Endothelial cell of umbilical vein (primary cell): ENCODE results near the gene XIRP2. TPM values are rescaled to one million over a fixed set of nuclear protein-coding genes. Genes with fewer than 3 reads are reported as not detected.

ENCODE experiments used
- BruUV-seq: library from RNA; stranded (reverse); fragments of 400-500 nt; replicated peaks from 2 replicates; lab custom pipeline; 2021; lab: Mats Ljungman, UMichigan
- CTCF ChIA-PET: fragments of 300-600, 350-600 bp; sonication (Branson Sonifier 250); formaldehyde crosslinking; loops from one replicate; lab custom pipeline; 2021; ENCODE audit warnings: antibody characterized with exemption, inconsistent platforms; lab: Charles Lee
- POLR2A ChIA-PET: fragments of 300-600, 350-600 bp; sonication (Branson Sonifier 250); formaldehyde crosslinking; loops from one replicate; lab custom pipeline; 2021; ENCODE audit warnings: antibody characterized with exemption, inconsistent platforms; lab: Charles Lee
- DNase-seq: peaks from one replicate; pipeline ENCODE4 v3.0.0-alpha.2; 2011; ENCODE audit warnings: low read depth, low spot score
- FAIRE-seq: peaks from 2 replicates; lab custom pipeline; 2011; peaks lifted over from hg19 to GRCh38; lab: Jason Lieb, UNC
- H2AFZ ChIP-seq: 2 replicates; pipeline ENCODE4 v1.6.0; 2012; ENCODE audit warnings: low read depth, low read length, control low read depth, inconsistent platforms
- H3K27ac ChIP-seq: 2 replicates; pipeline ENCODE4 v1.5.1; 2011; ENCODE audit warnings: low read depth, mild to moderate bottlenecking, control low read depth, low read length, moderate library complexity; ENCODE audit not compliant: insufficient read depth
- H3K27me3 ChIP-seq, 2 experiments: 2 replicates each; pipeline versions ENCODE4 v1.6.0 to v1.6.1; 2011; ENCODE audit warnings: low read length in 2 of 2, mixed read lengths in 1 of 2; ENCODE audit not compliant: control insufficient read depth in 2 of 2, insufficient read depth in 2 of 2
- H3K36me3 ChIP-seq, 2 experiments: 2 replicates in 1 of 2; 3 replicates in 1 of 2; pipeline ENCODE4 v1.5.1; 2011; ENCODE audit warnings: low read length in 2 of 2, mild to moderate bottlenecking in 1 of 2, moderate library complexity in 1 of 2; ENCODE audit not compliant: control insufficient read depth in 2 of 2, insufficient read depth in 2 of 2; ENCODE audit errors: extremely low read depth in 1 of 2
- H3K4me1 ChIP-seq: 3 replicates; pipeline ENCODE4 v1.5.1; 2011; ENCODE audit warnings: mild to moderate bottlenecking, low read length; ENCODE audit not compliant: control insufficient read depth, insufficient read depth; ENCODE audit errors: extremely low read depth
- H3K4me2 ChIP-seq: 2 replicates; pipeline ENCODE4 v1.6.1; 2011; ENCODE audit warnings: low read length, control low read depth, mixed read lengths; ENCODE audit not compliant: insufficient read depth
- H3K4me3 ChIP-seq, 3 experiments: fragments of 200-600 bp in 1 of 3; sonication (generic), shearing (Covaris generic) in 1 of 3; replicated peaks in 1 of 3; 2 replicates each; pipeline ENCODE4 v1.5.1; 2011 to 2016; ENCODE audit warnings: control low read depth in 3 of 3, low read length in 3 of 3, mild to moderate bottlenecking in 2 of 3, inconsistent platforms in 1 of 3, low read depth in 1 of 3, moderate library complexity in 1 of 3; ENCODE audit not compliant: insufficient read depth in 1 of 3
- H3K79me2 ChIP-seq: 2 replicates; pipeline ENCODE4 v1.6.0; 2012; ENCODE audit warnings: low read length, inconsistent platforms; ENCODE audit not compliant: control insufficient read depth, insufficient read depth
- H3K9ac ChIP-seq: replicated peaks from 2 replicates; pipeline ENCODE3; 2011; ENCODE audit warnings: low read length, control low read depth; ENCODE audit not compliant: insufficient read depth; ENCODE audit errors: extremely low read depth
- H3K9me1 ChIP-seq: replicated peaks from 3 replicates; pipeline ENCODE4 v1.6.0; 2011; ENCODE audit warnings: mild to moderate bottlenecking, low read length; ENCODE audit not compliant: control insufficient read depth, insufficient read depth; ENCODE audit errors: extremely low read depth
- H3K9me3 ChIP-seq: replicated peaks from 2 replicates; pipeline ENCODE4 v1.5.1; 2012; ENCODE audit warnings: low read length, inconsistent platforms; ENCODE audit not compliant: control insufficient read depth, insufficient read depth
- H4K20me1 ChIP-seq: replicated peaks from 2 replicates; pipeline ENCODE3; 2011; ENCODE audit warnings: mild to moderate bottlenecking, low read length; ENCODE audit not compliant: control insufficient read depth, insufficient read depth; ENCODE audit errors: extremely low read depth
- FOS ChIP-seq: IDR thresholded peaks from 2 replicates; pipeline ENCODE4 v1.6.1; 2011; ENCODE audit warnings: mild to moderate bottlenecking, low read length, moderate library complexity, borderline replicate concordance; ENCODE audit not compliant: insufficient read depth
- GATA2 ChIP-seq: IDR thresholded peaks from 2 replicates; pipeline ENCODE4 v1.7.0; 2011; ENCODE audit warnings: low read depth, mild to moderate bottlenecking, moderate library complexity, mixed read lengths, low read length; ENCODE audit not compliant: insufficient read length, insufficient read depth
- JUN ChIP-seq: IDR thresholded peaks from 2 replicates; pipeline ENCODE4 v1.6.1; 2011; ENCODE audit warnings: borderline replicate concordance, low read depth; ENCODE audit not compliant: insufficient read length, insufficient read depth
- MYC ChIP-seq: IDR thresholded peaks from one replicate; pipeline ENCODE4 v1.6.1; 2011; ENCODE audit warnings: mild to moderate bottlenecking, low read depth, low read length
- POLR2A ChIP-seq: IDR thresholded peaks from 2 replicates; pipeline ENCODE4 v1.6.1; 2012; ENCODE audit warnings: low read depth, mild to moderate bottlenecking, control low read depth, low read length
- POLR2AphosphoS5 ChIP-seq: IDR thresholded peaks from 2 replicates; pipeline ENCODE4 v1.6.1; 2012; ENCODE audit warnings: low read depth, mild to moderate bottlenecking, control low read depth, low read length, moderate library complexity; ENCODE audit not compliant: insufficient read depth
- dilution Hi-C: fragments of 300-500 bp; cut with MboI; formaldehyde crosslinking; loops from one replicate; pipeline ENCODE4 v1.15.0; 2019; ENCODE audit warnings: low sequenced_read_pairs; ENCODE audit not compliant: extremely low pct_ligation_motif_present
- intact Hi-C: fragments of 100-400 bp; cut with micrococcal nuclease; formaldehyde crosslinking; loops from one replicate; pipeline ENCODE4 v1.10.0; 2022
- polyA plus RNA-seq, 4 experiments: library from polyadenylated mRNA; depleted of rRNA in 3 of 4; stranded (reverse) in 3 of 4; unstranded in 1 of 4; fragments of >200 nt; gene quantifications; 2 replicates each; pipeline versions ENCODE4 v1.2.1 to v1.2.3, GENCODE V29; 2011 to 2012; ENCODE audit warnings: missing spikeins in 1 of 4
- total RNA-seq: library from RNA; stranded (reverse); gene quantifications from 2 replicates; pipeline ENCODE4 v1.2.3, GENCODE V29; 2021
- TF ChIP-seq, protein P1 (sequence below): IDR thresholded peaks from 2 replicates; pipeline ENCODE4 v1.6.1; 2011; ENCODE audit not compliant: insufficient read depth, insufficient read length
- TF ChIP-seq, protein P2 (sequence below), 2 donors: IDR thresholded peaks; 1 replicate in 1 of 2; 2 replicates in 1 of 2; pipeline ENCODE4 v1.5.1; 2011; ENCODE audit warnings: low read length in 2 of 2, mild to moderate bottlenecking in 2 of 2, moderate library complexity in 2 of 2, control low read depth in 1 of 2, inconsistent platforms in 1 of 2, low read depth in 1 of 2; ENCODE audit not compliant: insufficient read depth in 1 of 2; ENCODE audit errors: extremely low read depth in 1 of 2

The XIRP2 gene
- total and polyA plus RNA-seq, 2 donors (not counting 3 experiments of a cell fraction or from before 2014, with no cell fraction given), result 0.08 to 0.66 TPM

DNA sequence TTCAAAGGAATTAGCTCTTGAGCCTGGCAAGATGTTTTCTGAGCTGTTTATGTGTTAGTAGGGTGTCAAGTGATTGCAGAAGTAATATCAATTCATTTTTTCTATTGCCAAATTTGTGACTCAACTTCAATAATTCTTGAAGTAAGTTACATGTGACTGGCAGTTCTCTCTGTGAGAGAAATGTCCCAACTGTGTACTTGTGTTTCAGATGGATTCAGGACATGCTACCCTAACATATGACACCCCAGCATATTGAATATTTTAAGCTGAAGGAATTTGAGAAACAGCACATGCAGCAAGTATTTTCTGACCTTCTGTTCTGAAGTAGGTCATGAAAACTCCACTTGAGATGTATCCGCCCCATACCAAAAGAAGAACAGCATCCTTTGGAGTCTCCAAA, 263.6 kb downstream of the XIRP2 start:
- no peaks in the 10 kb centered on the region for H4K20me1 ChIP-seq
- no peak overlapping the region for H3K9ac ChIP-seq
- H3K4me3 ChIP-seq, result no peak overlapping the region
- H3K27ac ChIP-seq, result no peak overlapping the region
- no peaks in the 10 kb centered on the region for H3K9me1 ChIP-seq
- no peaks in the 10 kb centered on the region for H3K79me2 ChIP-seq
- dilution Hi-C loops (no loop called here), intact Hi-C loops (no loop called here)
- BruUV-seq, result no TSS peak
- no peak for FAIRE-seq
- H3K27me3 ChIP-seq, result no peaks in the 10 kb centered on the region
- no peak for DNase-seq
- H3K9me3 ChIP-seq, result no peaks in the 10 kb centered on the region
- no peaks in the 10 kb centered on the region for H3K36me3 ChIP-seq
- TF ChIP-seq, protein P1, sequence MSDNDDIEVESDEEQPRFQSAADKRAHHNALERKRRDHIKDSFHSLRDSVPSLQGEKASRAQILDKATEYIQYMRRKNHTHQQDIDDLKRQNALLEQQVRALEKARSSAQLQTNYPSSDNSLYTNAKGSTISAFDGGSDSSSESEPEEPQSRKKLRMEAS, result no peak
- TF ChIP-seq, protein P2, sequence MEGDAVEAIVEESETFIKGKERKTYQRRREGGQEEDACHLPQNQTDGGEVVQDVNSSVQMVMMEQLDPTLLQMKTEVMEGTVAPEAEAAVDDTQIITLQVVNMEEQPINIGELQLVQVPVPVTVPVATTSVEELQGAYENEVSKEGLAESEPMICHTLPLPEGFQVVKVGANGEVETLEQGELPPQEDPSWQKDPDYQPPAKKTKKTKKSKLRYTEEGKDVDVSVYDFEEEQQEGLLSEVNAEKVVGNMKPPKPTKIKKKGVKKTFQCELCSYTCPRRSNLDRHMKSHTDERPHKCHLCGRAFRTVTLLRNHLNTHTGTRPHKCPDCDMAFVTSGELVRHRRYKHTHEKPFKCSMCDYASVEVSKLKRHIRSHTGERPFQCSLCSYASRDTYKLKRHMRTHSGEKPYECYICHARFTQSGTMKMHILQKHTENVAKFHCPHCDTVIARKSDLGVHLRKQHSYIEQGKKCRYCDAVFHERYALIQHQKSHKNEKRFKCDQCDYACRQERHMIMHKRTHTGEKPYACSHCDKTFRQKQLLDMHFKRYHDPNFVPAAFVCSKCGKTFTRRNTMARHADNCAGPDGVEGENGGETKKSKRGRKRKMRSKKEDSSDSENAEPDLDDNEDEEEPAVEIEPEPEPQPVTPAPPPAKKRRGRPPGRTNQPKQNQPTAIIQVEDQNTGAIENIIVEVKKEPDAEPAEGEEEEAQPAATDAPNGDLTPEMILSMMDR (IDR thresholded peaks at IDR 0.05; ENCODE audit: extremely low read depth in 1 of 2, insufficient read depth in 1 of 2, low read depth in 1 of 2, low read length in 2 of 2), result no peak
- TF ChIP-seq JUN (no peak), GATA2 (no peak), POLR2AphosphoS5 (no peak), POLR2A (no peak), MYC (no peak), FOS (no peak)
- no peak overlapping the region for H3K4me2 ChIP-seq
- no peak overlapping the region for H2AFZ ChIP-seq
- H3K4me1 ChIP-seq, result no peaks in the 10 kb centered on the region
- POLR2A ChIA-PET, result no interaction called here
- CTCF ChIA-PET, result no interaction called here
